BE2C (cell line): ENCODE measurements around the gene WDR70.
"Not testable (repeated sequence)": the region's sequence is repeated elsewhere in the genome, so short reads cannot be mapped to it uniquely, and the experiment has no call there.

Experiments
- DNase-seq: peaks from one replicate; pipeline ENCODE4 v3.0.0-alpha.2; 2020
- H3K27me3 ChIP-seq: fragments of 250-450 bp; sonication (Bioruptor Pico); 2 replicates; pipeline ENCODE4 v1.5.1; 2020; ENCODE audit warnings: mild to moderate bottlenecking
- H3K36me3 ChIP-seq: fragments of 250-450 bp; sonication (Bioruptor Pico); 2 replicates; pipeline ENCODE4 v1.5.1; 2020; ENCODE audit warnings: mild to moderate bottlenecking
- H3K4me1 ChIP-seq: fragments of 250-450 bp; sonication (Bioruptor Pico); 2 replicates; pipeline ENCODE4 v1.5.1; 2020
- H3K4me3 ChIP-seq: 2 replicates; pipeline ENCODE4 v1.5.1; 2011; ENCODE audit warnings: low read depth, low read length
- H3K9me3 ChIP-seq: fragments of 250-450 bp; sonication (Bioruptor Pico); 2 replicates; pipeline ENCODE4 v1.5.1; 2020
- CTCF ChIP-seq: IDR thresholded peaks from 2 replicates; pipeline ENCODE4 v1.5.1; 2012; ENCODE audit warnings: mild to moderate bottlenecking, low read depth, low read length

Gene WDR70

GRCh38 chr5:37428044-37428443, 48.9 kb downstream of the WDR70 start:
- no peak overlapping the region for H3K4me3 ChIP-seq
- H3K9me3 ChIP-seq: no peaks in the 10 kb centered on the region
- H3K36me3 ChIP-seq: no peaks in the 10 kb centered on the region
- DNase-seq: no peak
- H3K4me1 ChIP-seq: no peaks in the 10 kb centered on the region
- TF ChIP-seq CTCF: no peak
- H3K27me3 ChIP-seq: no peaks in the 10 kb centered on the region

- no peaks in the 10 kb centered on the region for H3K9me3 ChIP-seq
- peaks cover 6% of the 10 kb centered on the region for H3K4me1 ChIP-seq
- TF ChIP-seq CTCF: no peak
- DNase-seq: no peak
- no peaks in the 10 kb centered on the region for H3K27me3 ChIP-seq
- H3K4me3 ChIP-seq: no peak overlapping the region
- no peaks in the 10 kb centered on the region for H3K36me3 ChIP-seq
Measured at GRCh38 chr5:37435261-37435660, 56.1 kb downstream of the WDR70 start.

- Histone ChIP-seq H3K27me3 (no peaks in the 10 kb centered on the region), H3K9me3 (no peaks in the 10 kb centered on the region), H3K36me3 (no peaks in the 10 kb centered on the region), H3K4me3 (no peak overlapping the region), H3K4me1 (peaks cover 6% of the 10 kb centered on the region)
- no peak for TF ChIP-seq CTCF
- DNase-seq: no peak
Measured at GRCh38 chr5:37436146-37436934, 57.2 kb downstream of the WDR70 start.

GRCh38 chr5:37437711-37438110, 58.6 kb downstream of the WDR70 start:
- no peak overlapping the region for H3K4me3 ChIP-seq
- H3K27me3 ChIP-seq: no peaks in the 10 kb centered on the region
- no peaks in the 10 kb centered on the region for H3K9me3 ChIP-seq
- H3K36me3 ChIP-seq: no peaks in the 10 kb centered on the region
- no peak for DNase-seq
- H3K4me1 ChIP-seq: peaks cover 6% of the 10 kb centered on the region
- no peak for TF ChIP-seq CTCF

- not testable (repeated sequence) for H3K36me3 ChIP-seq, H3K4me1 ChIP-seq, H3K4me3 ChIP-seq, H3K27me3 ChIP-seq, H3K9me3 ChIP-seq, DNase-seq
Measured at GRCh38 chr5:37445783-37446182, 66.7 kb downstream of the WDR70 start.

GRCh38 chr5:37448941-37449340, 69.8 kb downstream of the WDR70 start:
- H3K27me3 ChIP-seq: no peaks in the 10 kb centered on the region
- no peaks in the 10 kb centered on the region; the same call in 1 of the 2 replicates for H3K36me3 ChIP-seq
- H3K4me3 ChIP-seq: no peak overlapping the region
- no peaks in the 10 kb centered on the region for H3K9me3 ChIP-seq
- no peak for TF ChIP-seq CTCF
- no peak for DNase-seq
- no peaks in the 10 kb centered on the region for H3K4me1 ChIP-seq

- not testable (repeated sequence) for H3K4me1 ChIP-seq, H3K27me3 ChIP-seq, H3K4me3 ChIP-seq, DNase-seq, H3K9me3 ChIP-seq, H3K36me3 ChIP-seq
Measured at GRCh38 chr5:37451991-37452390, 72.9 kb downstream of the WDR70 start.

- not testable (repeated sequence) for H3K4me1 ChIP-seq, H3K9me3 ChIP-seq, H3K4me3 ChIP-seq, DNase-seq, H3K36me3 ChIP-seq, H3K27me3 ChIP-seq
Measured at GRCh38 chr5:37453252-37453651, 74.1 kb downstream of the WDR70 start.

- H3K4me1 ChIP-seq, DNase-seq, H3K36me3 ChIP-seq, H3K4me3 ChIP-seq, H3K9me3 ChIP-seq, H3K27me3 ChIP-seq: not testable (repeated sequence)
Measured at GRCh38 chr5:37454402-37455055, 75.4 kb downstream of the WDR70 start.
